ENCODE measurements around the gene SYT12. TPM values are rescaled to one million over a fixed set of nuclear protein-coding genes. Genes with fewer than 3 reads are reported as not detected.

SYT12 gene
- polyA plus RNA-seq, 1 of the 3 experiments (the other 2 are of a cell fraction): 0.61 TPM

- H3K4me2 ChIP-seq: no peak overlapping the region
- no peaks in the 10 kb centered on the region for H3K36me3 ChIP-seq (replicated peaks in 1 of 2; ENCODE audit: control insufficient read depth in 1 of 2, insufficient read depth in 2 of 2, low read length in 1 of 2)
- TF ChIP-seq, protein P1, sequence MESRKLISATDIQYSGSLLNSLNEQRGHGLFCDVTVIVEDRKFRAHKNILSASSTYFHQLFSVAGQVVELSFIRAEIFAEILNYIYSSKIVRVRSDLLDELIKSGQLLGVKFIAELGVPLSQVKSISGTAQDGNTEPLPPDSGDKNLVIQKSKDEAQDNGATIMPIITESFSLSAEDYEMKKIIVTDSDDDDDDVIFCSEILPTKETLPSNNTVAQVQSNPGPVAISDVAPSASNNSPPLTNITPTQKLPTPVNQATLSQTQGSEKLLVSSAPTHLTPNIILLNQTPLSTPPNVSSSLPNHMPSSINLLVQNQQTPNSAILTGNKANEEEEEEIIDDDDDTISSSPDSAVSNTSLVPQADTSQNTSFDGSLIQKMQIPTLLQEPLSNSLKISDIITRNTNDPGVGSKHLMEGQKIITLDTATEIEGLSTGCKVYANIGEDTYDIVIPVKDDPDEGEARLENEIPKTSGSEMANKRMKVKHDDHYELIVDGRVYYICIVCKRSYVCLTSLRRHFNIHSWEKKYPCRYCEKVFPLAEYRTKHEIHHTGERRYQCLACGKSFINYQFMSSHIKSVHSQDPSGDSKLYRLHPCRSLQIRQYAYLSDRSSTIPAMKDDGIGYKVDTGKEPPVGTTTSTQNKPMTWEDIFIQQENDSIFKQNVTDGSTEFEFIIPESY (IDR thresholded peaks at IDR 0.05; ENCODE audit: borderline replicate concordance, low read depth): no peak
- TF ChIP-seq RAD21 (IDR thresholded peaks at IDR 0.05; ENCODE audit: low read length) (no peak), MEF2A (IDR thresholded peaks at IDR 0.05; ENCODE audit: borderline replicate concordance, low read depth) (no peak)
- no peak overlapping the region for H2AFZ ChIP-seq (ENCODE audit: low read depth)
- WGBS (ENCODE audit: low lambda C conversion rate): 96% methylated on average over 5 of the region's 6 CpGs
- no peaks in the 10 kb centered on the region for H3K27me3 ChIP-seq (ENCODE audit: insufficient read depth)
- peaks cover 5% of the 10 kb centered on the region for H3F3A ChIP-seq (replicated peaks; ENCODE audit: insufficient read depth)
- H3K4me3 ChIP-seq (ENCODE audit: low read depth in 2 of 2, low read length in 1 of 2): no peak overlapping the region
- H3K79me2 ChIP-seq (ENCODE audit: insufficient read depth): no peaks in the 10 kb centered on the region
- ChIA-PET POLR2A (no interaction called here), CTCF (interaction anchor here (1.0 to 2.3 kb wide), 5 partner anchors 25 to 350 kb away, joined by 3 to 12 read pairs (median 5); no protein-coding TSS in a partner anchor)
- no peaks in the 10 kb centered on the region for H3K9me2 ChIP-seq
- H4K20me1 ChIP-seq (ENCODE audit: insufficient read depth): no peaks in the 10 kb centered on the region
- no peak overlapping the region for H3K27ac ChIP-seq (ENCODE audit: low read depth in 2 of 2, low read length in 1 of 2)
- DNase-seq: no peak
- H3K4me1 ChIP-seq (ENCODE audit: control insufficient read depth in 1 of 2, insufficient read depth in 2 of 2, low read depth in 1 of 2, low read length in 1 of 2): peaks cover 3 to 9% of the 10 kb centered on the region in 2 experiments; a peak in 2 of 4 replicates
- H3K9me3 ChIP-seq: no peaks in the 10 kb centered on the region
- no peak overlapping the region for H3K9ac ChIP-seq
These were observed 5.1 kb downstream of the SYT12 start for GRCh38 chr11:67027943-67028542.

- Histone ChIP-seq H2AFZ (ENCODE audit: low read depth) (no peak overlapping the region), H3K27me3 (ENCODE audit: insufficient read depth) (no peaks in the 10 kb centered on the region), H3F3A (replicated peaks; ENCODE audit: insufficient read depth) (peaks cover 14% of the 10 kb centered on the region), H3K9me3 (no peaks in the 10 kb centered on the region), H3K79me2 (ENCODE audit: insufficient read depth) (no peaks in the 10 kb centered on the region), H3K4me3 (ENCODE audit: low read depth in 2 of 2, low read length in 1 of 2) (no peak overlapping the region), H3K9me2 (no peaks in the 10 kb centered on the region), H3K27ac (ENCODE audit: low read depth in 2 of 2, low read length in 1 of 2) (no peak overlapping the region), H3K4me1 (ENCODE audit: control insufficient read depth in 1 of 2, insufficient read depth in 2 of 2, low read depth in 1 of 2, low read length in 1 of 2) (peaks cover 3 to 19% of the 10 kb centered on the region in 2 experiments; a peak in 3 of 4 replicates), H3K9ac (no peak overlapping the region), H4K20me1 (ENCODE audit: insufficient read depth) (no peaks in the 10 kb centered on the region), H3K36me3 (replicated peaks in 1 of 2; ENCODE audit: control insufficient read depth in 1 of 2, insufficient read depth in 2 of 2, low read length in 1 of 2) (no peaks in the 10 kb centered on the region), H3K4me2 (no peak overlapping the region)
- 61% methylated on average over 6 of the region's 6 CpGs for WGBS (ENCODE audit: low lambda C conversion rate)
- ChIA-PET POLR2A (no interaction called here), CTCF (interaction anchor here (1.3 to 2.3 kb wide), 2 partner anchors 15 to 24 kb away, joined by 4 to 12 read pairs; no protein-coding TSS in a partner anchor)
- no peak for DNase-seq
- TF ChIP-seq FOSL2 (IDR thresholded peaks at IDR 0.05; ENCODE audit: borderline replicate concordance, low read depth): peak; percentile 47; the same call in 1 of the 2 replicates
- TF ChIP-seq YY1 (IDR thresholded peaks at IDR 0.05; ENCODE audit: low read depth): 0 out of 2 replicates have a peak, but pooled peaks have one; percentile 27
- no peak for TF ChIP-seq TCF12 (IDR thresholded peaks at IDR 0.05)
- TF ChIP-seq JUND (IDR thresholded peaks at IDR 0.05): 0 out of 2 replicates have a peak, but pooled peaks have one; percentile 37
These were observed 6.2 kb downstream of the SYT12 start for GRCh38 chr11:67029146-67029545.

DNA sequence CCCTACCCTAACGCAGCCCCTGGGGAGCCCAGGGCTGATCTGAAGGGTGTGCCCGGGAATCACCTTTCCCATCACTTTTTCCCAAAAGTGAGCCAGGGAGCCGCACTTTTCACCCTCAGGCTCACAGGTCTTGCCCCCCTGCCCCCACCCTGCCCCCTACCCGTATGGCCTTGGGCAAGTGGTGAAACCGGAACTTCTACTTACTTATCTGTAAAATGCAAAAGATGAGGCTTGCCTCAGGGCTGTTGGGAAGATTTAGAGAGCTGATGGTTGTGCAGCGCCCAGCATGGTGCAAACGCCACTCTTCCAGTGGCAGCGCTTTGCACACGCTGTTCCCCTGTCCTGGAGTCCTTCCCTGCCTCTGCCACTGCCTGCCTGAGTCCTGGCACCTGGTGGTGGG, 8.0 kb downstream of the SYT12 start:
- Histone ChIP-seq H3K9ac (no peak overlapping the region), H3K9me2 (no peaks in the 10 kb centered on the region), H3K36me3 (replicated peaks in 1 of 2; ENCODE audit: control insufficient read depth in 1 of 2, insufficient read depth in 2 of 2, low read length in 1 of 2) (no peaks in the 10 kb centered on the region), H3K4me2 (no peak overlapping the region), H4K20me1 (ENCODE audit: insufficient read depth) (no peaks in the 10 kb centered on the region), H3K27ac (ENCODE audit: low read depth in 2 of 2, low read length in 1 of 2) (no peak overlapping the region), H3K9me3 (no peaks in the 10 kb centered on the region), H3K79me2 (ENCODE audit: insufficient read depth) (no peaks in the 10 kb centered on the region), H3F3A (replicated peaks; ENCODE audit: insufficient read depth) (peaks cover 17% of the 10 kb centered on the region), H3K4me3 (ENCODE audit: low read depth in 2 of 2, low read length in 1 of 2) (no peak overlapping the region), H3K27me3 (ENCODE audit: insufficient read depth) (no peaks in the 10 kb centered on the region), H3K4me1 (ENCODE audit: control insufficient read depth in 1 of 2, insufficient read depth in 2 of 2, low read depth in 1 of 2, low read length in 1 of 2) (peaks cover 3 to 21% of the 10 kb centered on the region in 2 experiments; a peak in 3 of 4 replicates), H2AFZ (ENCODE audit: low read depth) (no peak overlapping the region)
- WGBS (ENCODE audit: low lambda C conversion rate): 85% methylated on average over 9 of the region's 9 CpGs
- DNase-seq: no peak
- ChIA-PET POLR2A (no interaction called here), CTCF (interaction anchor here (1.5 kb wide), 1 partner anchor 9 kb away, joined by 5 read pairs; no protein-coding TSS in a partner anchor)
- TF ChIP-seq REST (IDR thresholded peaks at IDR 0.05; ENCODE audit: low read depth, low read length) (no peak), EZH2phosphoT487 (IDR thresholded peaks at IDR 0.05; ENCODE audit: borderline replicate concordance, low read depth) (no peak), TCF12 (IDR thresholded peaks at IDR 0.05) (no peak), FOSL2 (IDR thresholded peaks at IDR 0.05; ENCODE audit: borderline replicate concordance, low read depth) (no peak), NFIC (IDR thresholded peaks at IDR 0.05; ENCODE audit: borderline replicate concordance) (no peak), JUND (IDR thresholded peaks at IDR 0.05) (no peak), IRF3 (IDR thresholded peaks at IDR 0.05; ENCODE audit: low read depth, low read length) (no peak), RFX5 (IDR thresholded peaks at IDR 0.05; ENCODE audit: low read length) (no peak), RXRA (IDR thresholded peaks at IDR 0.05; ENCODE audit: borderline replicate concordance, low read depth) (no peak), FOXJ3 (CRISPR knock-in tag; IDR thresholded peaks at IDR 0.05) (no peak)
